CD4-positive, alpha-beta T cell treated with Interferon gamma for 1 hour (primary cell): ENCODE data around the gene NDUFV3.
"Not testable (repeated sequence)": the region's sequence is repeated elsewhere in the genome, so short reads cannot be mapped to it uniquely, and the experiment has no call there.

Experiments used
- DNase-seq: peaks from one replicate; pipeline ENCODE4 v3.0.0-alpha.2; 2020

NDUFV3 gene

DNA sequence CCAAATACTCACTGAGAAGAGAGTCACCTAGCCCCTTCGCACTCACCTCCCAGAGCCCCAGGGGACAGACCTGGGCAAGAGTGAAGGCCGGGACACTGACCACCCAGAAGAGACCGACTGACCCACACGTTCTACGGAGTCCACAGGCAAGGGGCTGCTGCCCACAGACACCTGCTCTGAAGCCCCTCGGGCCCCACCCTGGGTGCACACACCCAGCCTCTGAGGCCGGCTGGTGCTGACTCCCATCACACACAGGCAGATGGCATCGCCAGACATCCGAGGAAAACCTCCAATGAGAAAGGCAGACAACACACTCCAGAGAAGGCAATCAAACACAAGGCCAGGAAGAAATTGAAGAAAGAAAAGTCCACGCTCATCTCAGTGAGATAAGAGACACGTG lies 35.9 kb upstream of the NDUFV3 start:
- DNase-seq, result no peak

DNA sequence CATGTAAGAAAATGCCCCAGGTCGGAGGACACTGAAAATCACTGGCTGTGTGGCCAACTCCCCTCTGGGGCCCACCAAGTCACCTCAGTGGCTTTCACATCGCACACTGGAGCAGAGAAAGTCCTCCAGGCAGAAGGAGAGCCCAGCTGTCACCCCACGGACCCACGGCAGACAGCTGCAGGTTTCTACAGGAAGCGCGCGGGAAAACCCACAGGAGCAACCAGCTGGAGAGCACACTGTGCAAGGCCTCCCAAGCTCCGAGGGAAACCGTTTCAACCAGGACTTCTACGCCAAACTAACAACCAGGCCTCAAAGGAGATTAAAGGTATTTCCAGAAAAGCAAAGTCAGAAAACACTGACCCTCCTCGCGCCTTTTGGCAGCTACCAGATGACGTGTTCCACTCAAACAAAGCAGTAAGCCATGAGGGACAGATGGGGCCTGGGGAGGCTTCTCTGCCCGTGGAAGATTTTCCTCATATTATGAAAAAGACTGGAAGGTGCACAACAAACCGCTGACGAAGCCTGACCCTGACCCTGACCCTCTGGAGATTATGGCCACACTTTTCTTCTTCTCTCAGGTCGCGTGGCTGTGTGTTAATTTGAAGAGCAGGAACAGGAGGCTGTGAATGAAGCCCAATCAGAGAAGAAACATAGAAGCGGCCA lies 34.8 kb upstream of the NDUFV3 start:
- DNase-seq, result no peak

DNA sequence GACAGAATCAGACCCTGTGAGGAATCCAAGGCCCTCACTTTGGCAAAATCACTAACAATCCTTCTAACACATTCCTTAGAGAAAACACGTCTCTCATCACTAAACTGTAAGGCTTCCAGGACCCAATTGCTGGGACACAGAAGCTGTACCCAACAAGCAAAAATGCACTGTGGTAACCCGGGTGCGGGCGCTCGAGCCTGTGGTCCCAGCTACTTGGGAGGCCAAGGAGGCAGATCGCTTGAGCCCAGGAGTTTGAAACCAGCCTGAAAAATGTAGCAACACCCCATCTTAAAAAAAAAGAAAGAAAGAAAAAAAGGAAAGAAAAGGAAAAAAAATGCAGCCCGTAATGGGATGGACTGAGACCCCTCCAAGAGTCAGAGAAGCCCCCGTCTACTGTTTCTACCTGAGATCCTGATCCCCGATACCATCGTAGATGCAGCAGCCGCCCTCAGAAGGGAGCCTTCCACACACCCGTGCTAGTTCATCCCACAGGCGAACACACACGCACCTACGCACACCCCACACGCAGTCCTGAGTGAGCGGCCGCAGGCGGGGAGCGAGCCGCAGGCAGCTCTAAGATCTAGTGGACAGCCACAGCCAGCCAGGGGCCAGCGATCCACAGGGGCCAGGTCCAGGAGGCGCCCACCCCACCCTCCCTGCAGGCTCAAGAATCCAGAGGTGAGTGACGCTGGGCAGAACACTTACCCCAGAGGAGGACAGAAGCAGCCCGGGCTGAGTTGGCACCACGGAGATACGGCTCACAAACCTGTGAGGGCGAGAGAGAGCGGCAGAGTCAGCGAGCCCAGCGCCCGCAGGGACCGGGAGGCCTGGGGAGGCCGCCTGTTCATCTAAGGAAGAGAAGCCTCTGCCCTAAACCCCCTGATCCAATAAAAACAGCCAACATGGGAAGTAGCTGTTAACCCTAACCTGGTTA lies 33.9 kb upstream of the NDUFV3 start:
- DNase-seq, result no peak

DNA sequence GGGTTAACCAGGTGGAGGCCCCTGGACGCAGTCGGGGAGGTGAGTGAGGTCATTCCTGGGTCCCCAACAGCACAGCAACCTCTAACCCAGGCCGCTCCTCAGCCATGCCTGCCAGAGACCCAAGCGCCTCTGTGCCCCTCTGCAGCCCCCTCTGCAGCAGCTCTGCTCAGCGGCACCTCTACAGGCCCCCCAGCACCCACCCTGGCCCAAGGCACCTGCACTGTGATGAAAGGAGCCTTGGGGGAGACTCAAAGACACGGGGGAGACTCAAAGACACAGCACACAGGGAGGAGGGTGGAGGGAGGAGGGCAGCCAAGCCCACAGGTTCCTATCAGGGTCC lies 33.2 kb upstream of the NDUFV3 start:
- DNase-seq, result no peak

DNA sequence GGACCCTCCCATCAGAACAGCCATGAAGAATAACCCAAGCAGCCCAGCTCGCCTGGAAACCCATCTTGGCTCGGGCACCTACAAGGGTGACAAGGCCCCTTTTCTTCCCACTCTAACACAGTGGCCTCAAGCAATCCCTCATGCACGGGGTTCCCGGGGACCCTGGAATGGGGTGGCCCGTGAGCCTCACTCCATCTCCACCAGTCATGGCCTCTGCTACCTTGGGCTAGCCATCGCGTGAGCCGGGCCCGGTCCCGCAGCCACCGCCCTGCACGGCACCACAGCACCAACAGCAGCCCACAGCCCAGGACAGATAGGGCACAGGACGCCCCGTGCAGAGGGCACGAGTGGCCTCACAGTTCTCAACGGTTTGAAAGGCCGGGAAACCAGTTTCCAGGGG lies 32.8 kb upstream of the NDUFV3 start:
- no peak for DNase-seq

DNA sequence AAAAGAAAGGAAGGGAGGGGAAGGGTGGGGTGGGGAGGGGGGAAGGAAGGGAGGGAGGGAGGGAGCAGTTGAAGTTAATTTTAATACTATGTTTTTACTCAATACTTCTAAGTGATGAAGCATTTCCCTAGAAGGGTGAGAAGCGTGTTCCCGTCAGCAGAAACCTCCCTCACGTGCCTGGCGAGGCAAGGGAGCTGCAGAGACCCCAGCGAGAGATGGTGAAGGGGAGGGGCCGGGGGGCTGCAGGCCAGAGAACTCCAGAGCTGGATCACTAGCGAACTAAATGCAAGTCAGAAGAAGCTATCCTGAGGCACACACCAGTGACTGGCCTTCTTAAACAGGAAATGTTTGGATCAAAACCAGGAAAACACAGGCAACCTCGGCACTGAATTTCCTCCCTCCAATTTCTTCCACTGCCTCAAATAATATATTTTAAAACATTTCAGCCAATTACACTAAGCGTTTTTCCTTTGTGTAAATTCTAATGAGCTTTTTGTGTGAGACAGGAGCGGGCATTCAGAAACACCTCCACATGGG lies 31.7 kb upstream of the NDUFV3 start:
- no peak for DNase-seq

DNA sequence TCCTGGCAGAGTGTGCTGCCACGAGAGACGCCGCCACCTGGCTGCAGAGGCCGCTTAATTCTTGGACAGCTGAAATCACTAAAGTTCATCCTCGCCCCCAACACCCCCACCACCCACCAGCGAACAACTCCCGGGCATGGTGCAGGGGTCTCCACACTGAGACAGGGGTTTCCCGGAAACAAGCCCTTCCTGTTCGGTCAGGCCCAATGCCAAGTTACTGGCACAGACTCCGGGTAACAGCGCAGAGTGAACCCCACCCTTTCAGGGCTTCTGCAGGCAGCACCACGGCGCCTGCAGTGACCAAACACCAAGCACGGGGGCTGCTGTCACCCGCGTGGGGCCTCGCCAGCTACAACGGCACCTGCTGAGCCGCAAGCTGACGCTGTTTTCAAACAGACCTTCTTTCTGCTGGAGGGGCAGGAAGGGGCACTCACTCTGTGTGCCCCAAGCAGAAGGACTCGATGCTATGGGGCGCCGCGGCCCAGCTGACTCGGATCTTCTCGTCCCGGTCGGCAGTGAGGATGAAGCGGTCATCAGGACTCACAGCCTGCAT lies 31.2 kb upstream of the NDUFV3 start:
- no peak for DNase-seq

DNA sequence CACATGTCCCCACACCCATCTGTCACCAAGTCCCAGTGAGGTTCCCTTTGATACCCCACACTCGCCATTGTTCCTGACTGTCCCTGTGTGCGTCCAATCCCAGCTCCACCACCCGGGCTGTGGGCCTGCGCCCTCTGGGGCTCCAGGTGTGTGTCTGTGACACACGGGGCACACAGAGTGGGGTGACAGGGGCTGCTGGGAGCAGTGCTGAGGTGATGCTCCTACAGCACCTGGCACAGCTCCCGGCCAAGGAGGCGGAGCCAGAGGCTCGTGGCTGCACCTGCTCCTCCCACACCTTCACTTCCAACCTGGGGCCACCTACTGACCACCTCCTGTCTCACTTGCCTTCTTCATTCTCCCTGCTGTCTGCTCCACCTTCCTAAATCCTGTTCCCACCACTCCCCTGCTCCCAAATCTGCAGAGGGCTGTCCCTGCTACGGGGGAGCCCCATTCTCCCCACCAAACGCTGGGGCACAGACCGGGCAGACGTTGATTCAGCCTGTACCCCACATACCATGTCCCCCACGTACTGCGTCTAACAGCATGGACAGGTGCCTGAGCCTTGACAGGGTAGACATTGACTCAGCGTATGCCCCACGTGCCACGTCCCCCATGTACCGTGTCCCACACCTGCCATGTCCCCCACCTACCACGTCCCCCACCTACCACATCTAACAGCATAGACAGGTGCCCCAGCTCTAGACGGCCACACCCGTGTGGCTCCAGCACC lies 30.2 kb upstream of the NDUFV3 start:
- no peak for DNase-seq

DNA sequence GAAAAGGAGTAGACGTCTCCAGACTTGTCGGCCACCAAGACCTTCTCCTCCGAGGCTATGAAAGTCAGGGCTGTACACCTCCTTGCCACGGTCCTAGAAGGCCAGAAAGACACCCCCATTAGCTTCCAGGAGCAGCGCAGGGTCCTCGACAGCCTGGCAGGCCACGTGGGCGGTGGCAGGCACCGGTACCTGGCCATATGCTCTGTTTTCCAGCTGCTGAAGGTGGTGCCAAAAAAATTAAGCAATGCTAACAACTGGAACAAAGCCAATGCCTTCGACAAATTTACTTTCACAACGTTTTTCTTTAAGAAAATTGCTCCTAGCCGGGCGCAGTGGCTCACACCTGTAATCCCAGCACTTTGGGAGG lies 29.6 kb upstream of the NDUFV3 start:
- no peak for DNase-seq

DNA sequence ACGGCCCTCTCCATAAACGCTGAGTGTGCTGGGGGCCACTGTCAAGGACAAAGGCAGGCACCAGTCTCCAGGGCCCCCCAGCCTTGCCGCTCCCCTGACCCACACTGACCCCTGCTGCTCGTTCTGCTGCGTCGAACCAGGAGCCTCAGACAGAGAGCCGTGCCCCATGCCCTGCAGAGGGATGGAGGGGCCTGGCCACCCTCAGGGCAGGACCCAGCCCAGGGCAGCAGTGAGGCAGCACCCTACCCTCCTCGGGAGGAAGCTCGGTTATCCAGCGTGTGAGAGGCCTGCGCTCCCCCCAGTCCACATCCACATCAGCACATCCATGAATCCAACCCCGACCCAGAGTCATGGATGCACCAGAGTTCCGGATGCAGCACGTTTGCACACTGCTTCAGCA lies 28.8 kb upstream of the NDUFV3 start:
- no peak for DNase-seq

DNA sequence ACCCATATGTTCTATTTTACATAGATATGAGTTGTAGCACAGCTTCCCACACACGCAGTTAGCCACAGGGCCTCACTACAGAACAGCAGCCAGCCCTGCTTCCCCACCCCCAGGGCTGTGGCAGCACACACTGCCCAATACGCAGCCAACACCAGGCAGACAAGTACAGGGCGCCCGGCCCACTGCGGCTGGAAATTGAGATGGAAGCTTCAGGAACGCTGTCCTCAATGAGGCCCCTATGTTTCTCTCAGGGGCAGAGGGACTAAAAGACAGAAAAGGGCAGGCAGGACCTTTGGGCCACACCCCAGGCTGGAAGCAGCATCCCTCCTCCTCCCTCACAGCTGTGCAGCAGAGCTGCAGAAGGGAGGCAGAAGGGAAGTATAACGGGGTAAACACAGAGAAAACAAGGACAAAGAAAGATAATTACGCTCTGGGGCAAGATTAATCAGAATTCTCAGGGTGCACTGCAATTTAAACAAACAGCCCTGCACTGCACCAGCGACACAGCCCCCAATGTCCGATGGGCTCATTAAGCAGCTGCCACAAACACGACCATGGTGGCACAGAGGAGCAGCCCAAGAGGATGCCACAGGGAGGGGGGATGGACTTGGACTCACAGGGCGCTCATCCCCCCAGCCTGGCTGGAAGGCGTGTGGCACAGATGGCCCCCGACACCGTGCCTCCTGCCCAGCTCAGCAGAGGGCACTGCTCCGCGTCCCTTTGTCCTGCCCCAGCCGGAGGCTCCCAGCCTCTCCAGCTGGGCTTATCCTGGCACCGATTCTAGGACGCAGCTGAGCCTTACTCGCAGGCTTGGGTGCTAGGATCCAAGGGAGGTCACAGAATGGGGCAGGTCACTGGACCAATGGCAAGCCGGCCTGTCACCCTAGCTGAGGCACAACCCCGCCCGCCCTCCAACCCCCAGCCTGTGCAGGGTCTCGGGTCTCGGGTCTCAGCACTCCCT lies 28.0 kb upstream of the NDUFV3 start:
- no peak for DNase-seq

DNA sequence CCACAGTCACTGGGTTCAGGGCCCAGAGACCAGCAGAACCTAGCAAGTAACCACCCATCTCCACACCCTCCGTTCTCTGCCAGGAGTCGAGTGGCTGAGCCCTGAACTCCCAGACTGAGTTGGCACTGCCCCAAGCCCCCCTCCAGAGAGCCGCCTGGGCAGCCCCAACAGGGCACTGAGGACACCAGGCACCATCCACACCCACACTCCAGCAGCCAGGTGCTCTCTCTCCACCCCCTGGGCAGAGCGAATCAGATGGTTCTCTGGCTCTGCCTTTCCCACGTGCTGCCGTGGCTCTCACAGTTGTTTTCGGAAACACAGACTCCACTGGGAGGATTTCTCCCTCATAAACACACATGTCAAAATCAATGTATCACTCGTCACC lies 27.3 kb upstream of the NDUFV3 start:
- no peak for DNase-seq

DNA sequence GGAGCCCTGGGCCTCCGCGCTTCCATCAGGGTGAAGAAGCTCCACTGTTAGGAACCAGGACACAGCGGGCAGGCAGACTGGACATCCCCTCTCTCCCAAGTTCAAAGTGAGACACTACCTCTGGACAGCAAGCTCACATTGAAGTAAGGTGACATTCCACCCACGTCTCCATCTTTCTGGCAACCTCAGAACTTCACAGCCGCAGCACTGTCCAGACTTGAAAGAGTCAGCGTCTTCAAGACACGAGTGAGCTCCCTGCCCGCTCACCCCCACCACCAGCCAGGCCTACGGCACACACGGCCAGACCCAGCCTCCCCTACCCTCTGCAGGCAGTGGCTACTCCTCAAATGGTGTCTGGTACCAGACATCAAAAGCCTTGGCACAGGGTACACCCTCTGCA lies 24.9 kb upstream of the NDUFV3 start:
- DNase-seq, result no peak

DNA sequence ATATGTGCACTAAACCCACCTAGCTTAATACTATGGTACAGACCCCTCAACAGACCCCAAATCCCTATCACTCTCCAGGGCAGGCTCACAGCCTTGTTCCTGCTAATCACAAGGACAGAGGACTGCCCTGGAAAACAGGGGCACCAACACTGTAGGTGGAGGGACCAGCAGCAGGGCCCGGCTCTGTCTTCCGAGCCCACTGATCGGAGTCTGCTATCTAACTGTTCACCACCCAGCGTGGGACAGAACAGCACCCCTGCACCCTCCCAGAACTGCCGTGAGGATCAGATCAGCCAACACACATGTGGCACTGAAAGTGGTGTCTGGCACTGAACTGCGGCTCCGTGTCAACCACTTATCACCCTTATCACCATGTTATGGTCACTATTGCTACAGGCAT lies 20.0 kb upstream of the NDUFV3 start:
- no peak for DNase-seq

DNA sequence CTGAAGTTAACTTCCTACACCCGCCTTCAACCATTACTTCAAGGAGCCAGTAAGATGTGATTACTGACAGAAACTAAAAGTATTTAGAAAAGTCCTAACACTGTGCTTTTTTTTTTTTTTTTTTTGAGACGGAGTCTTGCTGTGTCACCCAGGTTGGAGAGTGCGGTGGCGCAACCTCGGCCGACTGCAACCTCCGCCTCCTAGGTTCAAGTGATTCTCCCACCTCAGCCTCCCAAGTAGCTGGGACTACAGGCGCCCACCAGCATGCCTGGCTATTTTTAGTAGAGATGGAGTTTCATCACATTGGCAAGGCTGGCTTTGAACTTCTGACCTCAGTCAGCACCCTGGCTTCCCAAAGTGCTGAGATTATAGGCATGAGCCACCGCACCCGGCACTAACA lies 17.3 kb upstream of the NDUFV3 start:
- DNase-seq, result not testable (repeated sequence)

DNA sequence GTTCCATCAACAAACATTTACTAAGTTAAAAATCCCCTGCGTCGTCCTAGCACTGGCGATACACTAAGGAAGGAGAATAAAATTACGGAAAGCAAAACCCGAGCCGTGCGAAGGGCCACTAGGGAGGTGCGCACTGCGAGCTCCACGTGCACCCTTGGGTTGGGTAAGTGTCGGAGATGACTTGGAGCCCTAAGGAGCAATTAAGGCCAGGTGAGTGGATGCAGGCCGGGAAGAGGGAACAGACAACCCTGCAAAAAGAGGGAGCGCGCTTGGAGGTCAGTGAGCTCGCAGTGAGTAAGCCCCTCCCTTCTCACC lies 14.5 kb upstream of the NDUFV3 start:
- DNase-seq, result no peak

DNA sequence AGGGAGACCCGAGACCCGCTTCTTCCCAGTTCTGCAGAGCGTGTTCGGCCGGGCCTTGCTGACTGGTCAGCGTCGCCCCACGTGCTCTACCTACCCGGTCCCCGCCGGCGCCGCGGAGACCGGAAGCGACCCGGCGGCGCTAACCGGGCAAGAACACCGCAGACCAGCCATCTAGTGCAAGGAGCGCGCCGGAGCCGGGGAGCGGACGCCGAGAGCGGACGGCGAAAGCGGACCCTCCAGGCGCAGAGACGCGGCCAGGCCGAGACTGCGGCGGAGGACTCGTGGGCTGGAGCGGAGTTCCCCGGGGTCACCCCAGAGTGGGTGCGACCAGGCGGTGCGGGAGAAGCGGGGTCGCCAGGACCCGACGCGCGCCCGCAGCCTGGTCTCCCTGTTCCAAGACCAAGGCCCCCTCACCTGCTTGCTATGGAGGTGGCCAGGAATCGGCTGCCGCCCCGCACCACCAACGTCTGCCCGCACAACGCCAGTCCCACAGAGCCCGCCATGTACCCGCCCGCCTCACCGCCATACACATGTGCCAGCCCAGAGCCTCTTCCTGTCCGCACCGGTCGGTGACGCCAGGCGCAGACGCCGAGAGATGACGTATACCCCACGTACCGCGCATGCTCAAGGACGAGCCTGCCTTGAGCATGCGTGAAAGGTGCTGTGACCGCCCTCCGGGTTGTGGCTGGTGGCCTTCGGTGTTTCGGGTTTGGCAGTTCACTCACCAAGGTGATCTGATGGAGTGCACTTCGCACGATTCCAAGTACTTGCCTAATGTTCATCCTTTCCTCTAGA lies 13.9 kb upstream of the NDUFV3 start, which contains the start of gene WDR4:
WDR4 (minus strand) TSS at position 547 of the 795 bp plus-strand sequence; CDS start at position 503, 44 bp downstream.
- DNase-seq, result peak; percentile 98

DNA sequence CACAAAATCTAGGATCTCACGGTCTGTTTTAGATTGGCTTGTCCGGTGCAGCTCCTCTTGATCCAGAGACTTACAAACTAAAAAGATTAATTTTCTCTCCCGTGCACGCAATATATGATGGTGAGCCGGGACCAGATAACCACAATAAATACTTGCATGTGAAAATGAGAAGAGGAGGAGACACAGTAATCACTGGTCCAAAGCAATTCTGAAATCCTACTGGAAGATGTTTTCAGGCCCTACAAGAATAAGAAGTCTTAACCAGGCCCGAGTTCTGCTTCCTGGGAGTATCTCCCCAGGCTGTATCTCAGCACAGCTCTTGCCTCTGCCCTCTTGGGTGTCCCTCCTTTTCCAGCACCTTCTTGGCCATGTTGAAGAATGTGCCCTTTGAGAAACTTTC lies 12.8 kb upstream of the NDUFV3 start:
- DNase-seq, result no peak

DNA sequence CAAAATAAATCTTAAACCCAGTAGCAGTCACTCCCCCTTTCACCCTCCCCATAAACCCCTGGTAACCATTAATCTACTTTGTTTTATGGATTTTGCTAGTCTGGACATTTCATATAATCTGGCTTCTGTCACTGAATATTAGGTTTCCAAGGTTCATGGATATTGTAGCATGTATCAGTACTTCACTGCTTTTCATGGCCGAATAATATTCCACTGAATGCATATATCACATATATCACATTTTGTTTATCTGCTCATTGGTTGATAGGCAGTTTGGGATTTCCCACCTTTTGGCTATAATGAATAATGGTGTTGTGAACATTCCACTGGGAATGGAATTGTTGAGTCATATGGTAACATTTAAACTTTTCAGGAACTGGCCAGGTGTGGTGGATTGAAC lies 9.2 kb upstream of the NDUFV3 start:
- no peak for DNase-seq

DNA sequence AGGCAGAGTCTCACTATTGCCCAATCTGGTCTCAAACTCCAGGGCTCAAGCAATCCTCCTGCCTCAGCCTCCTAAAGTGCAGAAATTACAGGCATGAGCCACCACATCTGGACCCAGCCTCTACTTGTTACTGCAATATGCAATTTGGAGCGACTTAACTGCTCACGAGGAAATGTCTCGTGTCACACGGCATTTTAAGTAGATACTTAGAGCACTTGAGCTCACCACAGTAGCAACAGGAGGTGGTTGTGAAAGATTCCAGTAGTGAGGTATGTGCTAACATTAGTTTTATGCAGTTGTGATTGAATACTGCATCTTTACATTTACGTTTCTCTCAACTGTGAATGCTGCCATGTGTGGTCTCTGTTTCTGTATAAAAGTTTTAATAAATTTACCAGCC lies 5.8 kb upstream of the NDUFV3 start:
- DNase-seq, result no peak

DNA sequence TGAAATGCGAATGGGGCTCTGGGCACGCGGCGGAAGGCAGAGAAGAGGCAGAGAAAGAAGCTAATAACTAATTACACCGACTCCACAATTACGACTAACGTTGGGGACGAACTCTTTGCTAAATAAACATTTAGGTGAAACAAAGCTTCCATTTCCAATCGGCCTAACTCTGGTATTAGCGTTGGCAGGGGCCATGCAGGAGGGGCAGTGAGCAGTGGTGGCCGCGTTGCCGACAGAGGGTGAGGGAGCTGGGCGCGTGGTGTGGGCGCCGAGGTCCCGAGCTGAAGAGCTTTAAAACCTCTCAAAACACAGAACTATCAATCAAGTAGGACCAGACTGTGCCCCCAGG lies 553 bp upstream of the NDUFV3 start:
- DNase-seq, result no peak

DNA sequence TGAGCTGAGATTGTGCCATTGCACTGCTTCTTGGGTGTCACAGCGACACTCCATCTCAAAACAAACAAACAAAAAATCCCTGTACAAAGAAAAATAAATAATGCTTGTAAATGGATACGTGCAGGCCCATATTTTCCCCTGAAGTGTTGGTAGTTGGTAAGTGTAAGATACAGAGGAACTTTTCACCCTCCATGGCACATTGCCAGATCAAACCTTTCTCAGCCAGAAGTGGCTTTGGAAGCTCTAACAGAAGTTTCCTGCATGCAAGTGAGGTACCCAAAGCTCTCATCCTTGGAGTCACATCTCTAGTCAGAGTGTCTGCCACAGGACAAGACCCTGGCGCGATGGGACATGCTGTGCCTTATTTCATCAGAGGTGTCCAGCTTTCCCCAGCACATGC lies 7.3 kb downstream of the NDUFV3 start:
- no peak for DNase-seq
